Coronary artery (tissue), 2 donors: ENCODE measurements around the gene SAMHD1.

ENCODE experiments used
- DNase-seq: peaks from one replicate; pipeline ENCODE4 v3.0.0-alpha.2; 2017; ENCODE audit warnings: low spot score
- H3K27ac ChIP-seq, 2 donors: fragments of 200-600 bp; sonication (generic); one replicate each; pipeline ENCODE4 v1.5.1; 2016 to 2019
- H3K4me3 ChIP-seq: fragments of 200-600 bp; sonication (generic); 2 replicates; pipeline ENCODE4 v1.5.1; 2016; ENCODE audit warnings: mild to moderate bottlenecking, moderate library complexity
- TF ChIP-seq, protein P1 (sequence below): fragments of 200-600 bp; sonication (generic); IDR thresholded peaks from one replicate; pipeline ENCODE4 v1.5.1; 2019; ENCODE audit warnings: antibody characterized with exemption

Gene SAMHD1

DNA sequence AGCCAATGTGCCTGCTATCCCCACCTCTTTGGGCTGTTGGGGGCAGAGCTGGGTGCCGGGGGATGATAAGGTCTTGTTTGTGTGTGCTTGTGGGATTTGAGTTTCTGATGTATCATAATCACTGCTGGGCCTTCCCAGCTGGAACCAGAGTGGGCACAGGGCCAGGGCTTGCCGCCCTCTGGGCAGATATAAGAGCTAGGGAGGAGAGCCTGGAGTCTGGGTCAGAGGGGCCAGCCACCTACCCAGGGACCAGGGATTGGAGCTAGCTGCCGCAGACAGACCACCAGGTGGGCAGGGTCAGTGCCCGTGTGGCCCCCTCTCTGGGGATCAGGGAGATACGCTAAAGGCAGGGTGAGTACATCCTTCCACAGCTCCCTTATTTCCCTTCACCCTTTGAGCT, 78.7 kb downstream of the SAMHD1 start:
- Histone ChIP-seq H3K27ac (no peak overlapping the region), H3K4me3 (no peak overlapping the region)
- TF ChIP-seq, protein P1, sequence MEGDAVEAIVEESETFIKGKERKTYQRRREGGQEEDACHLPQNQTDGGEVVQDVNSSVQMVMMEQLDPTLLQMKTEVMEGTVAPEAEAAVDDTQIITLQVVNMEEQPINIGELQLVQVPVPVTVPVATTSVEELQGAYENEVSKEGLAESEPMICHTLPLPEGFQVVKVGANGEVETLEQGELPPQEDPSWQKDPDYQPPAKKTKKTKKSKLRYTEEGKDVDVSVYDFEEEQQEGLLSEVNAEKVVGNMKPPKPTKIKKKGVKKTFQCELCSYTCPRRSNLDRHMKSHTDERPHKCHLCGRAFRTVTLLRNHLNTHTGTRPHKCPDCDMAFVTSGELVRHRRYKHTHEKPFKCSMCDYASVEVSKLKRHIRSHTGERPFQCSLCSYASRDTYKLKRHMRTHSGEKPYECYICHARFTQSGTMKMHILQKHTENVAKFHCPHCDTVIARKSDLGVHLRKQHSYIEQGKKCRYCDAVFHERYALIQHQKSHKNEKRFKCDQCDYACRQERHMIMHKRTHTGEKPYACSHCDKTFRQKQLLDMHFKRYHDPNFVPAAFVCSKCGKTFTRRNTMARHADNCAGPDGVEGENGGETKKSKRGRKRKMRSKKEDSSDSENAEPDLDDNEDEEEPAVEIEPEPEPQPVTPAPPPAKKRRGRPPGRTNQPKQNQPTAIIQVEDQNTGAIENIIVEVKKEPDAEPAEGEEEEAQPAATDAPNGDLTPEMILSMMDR = no peak
- DNase-seq = no peak

DNA sequence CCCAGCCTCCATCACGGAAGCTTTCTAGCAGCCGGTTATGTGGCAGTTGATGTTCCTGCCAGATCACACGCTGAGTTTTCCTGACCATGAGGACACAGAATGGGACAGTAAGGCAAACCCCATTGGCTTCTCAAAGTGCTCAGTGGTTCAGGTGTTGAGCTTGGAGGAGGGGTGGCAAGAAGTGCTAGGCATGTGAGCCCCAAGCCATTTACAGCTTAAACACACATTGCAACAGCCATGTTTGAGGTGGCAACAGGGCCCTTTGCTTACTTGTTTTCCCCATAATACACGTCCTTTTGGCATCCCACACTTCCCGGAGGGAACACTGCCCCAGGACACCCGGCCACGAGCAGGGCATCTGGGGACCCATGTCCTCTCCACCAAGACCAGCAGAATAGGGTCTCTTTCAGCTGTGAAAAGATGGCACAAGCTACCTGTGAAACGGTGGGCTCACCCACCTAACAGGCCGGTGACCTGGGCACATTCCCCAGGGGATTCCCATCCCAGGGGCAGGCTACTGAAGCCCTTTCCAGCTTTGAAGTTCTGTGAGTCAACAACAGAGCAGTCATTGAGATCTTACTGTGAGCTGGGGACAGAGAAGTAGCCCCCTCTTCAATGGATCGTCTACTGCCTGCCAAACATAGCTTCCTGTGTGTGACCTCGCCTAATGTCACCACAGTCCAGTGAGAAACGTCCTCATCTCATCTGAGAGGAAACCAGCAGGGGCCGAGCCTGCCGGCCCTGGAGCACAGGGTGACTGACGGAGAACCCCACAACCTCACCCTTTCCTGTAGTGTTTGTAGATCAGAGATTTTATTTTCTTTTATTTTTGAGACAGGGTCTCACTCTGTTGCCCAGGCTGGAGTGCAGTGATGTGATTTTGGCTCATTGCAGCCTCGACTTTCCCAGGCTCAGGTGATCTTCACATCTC, 79.6 kb downstream of the SAMHD1 start:
- DNase-seq = no peak
- no peak overlapping the region for H3K27ac ChIP-seq
- TF ChIP-seq, protein P1 = no peak
- H3K4me3 ChIP-seq = no peak overlapping the region

DNA sequence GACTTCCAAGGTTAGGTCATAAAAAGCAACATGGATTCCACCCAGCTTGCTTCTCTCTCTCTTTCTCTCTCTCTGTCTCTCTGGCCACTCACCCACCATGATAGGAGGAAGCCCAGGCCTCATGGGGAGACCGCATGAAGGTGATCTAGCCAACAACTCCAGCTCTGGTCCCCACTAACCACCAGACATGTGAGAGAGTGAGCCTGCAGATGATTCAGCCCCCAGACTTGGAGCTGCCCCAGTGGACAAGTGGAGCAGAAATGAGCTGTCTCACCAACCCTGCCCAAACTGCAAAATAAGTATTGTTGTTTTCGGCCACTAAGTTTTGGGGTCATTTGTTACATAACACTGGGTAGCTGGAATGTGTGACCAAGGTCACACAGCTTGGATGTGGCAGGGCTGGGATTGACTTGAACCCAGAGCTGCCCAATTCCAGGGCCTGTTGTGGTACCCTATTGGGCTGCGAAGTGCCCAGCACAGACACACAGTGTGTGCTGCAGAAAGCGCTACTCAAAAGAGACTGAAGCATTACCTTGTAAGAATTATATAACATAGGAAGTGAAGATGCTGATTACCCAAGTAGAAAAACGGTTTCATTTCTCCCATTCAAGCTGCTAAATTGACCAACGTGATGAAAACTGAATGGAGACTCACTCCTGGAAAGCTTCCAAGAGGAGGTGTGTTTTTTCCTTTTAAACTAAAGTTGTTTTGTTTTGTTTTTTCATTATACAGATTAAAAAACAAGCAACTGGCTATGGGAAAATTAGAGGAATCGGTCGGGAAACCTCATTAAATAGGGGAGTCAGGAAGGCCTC, 84.6 kb downstream of the SAMHD1 start:
- TF ChIP-seq, protein P1 = no peak
- no peak for DNase-seq
- peak overlapping the region in 1 of 2 donors; percentile 35 for H3K27ac ChIP-seq
- H3K4me3 ChIP-seq = no peak overlapping the region

DNA sequence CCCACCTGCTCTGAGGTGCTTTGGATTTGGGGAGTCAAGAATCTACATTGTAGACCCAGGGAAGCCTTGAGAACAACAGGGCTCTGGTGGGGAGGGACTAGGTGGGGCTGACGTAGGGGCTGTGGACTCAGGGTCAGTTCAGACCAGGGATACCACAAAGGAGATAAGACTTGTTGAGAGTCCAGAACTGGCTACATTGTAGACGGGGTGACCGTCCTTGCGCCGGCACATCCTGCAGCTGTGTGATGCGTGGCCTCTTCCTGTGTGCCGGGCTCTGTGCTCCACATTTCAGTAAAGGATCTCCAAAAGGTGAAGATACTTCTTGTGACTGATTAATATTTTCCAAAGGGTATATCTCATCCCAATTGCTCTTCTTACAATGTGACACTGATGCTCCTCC, 85.3 kb downstream of the SAMHD1 start:
- Histone ChIP-seq H3K4me3 (no peak overlapping the region), H3K27ac (peak overlapping the region in 1 of 2 donors; percentile 19)
- TF ChIP-seq, protein P1 = no peak
- DNase-seq = no peak

DNA sequence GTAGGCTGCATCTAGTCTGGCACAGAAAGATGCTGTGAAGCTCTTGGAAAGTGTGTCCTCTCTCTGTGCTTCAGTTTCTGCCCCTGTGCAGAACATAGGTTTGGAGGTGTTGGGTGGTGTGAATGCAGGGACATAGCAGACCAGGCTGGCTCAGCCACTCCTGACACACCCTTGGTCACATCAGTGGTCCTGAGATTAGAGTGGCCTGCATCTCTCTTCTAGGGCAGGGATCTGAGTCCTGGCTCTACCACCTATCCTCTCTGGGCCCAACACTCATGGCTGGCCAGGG, 85.7 kb downstream of the SAMHD1 start:
- TF ChIP-seq, protein P1 = no peak
- no peak overlapping the region for H3K4me3 ChIP-seq
- no peak for DNase-seq
- H3K27ac ChIP-seq = peak overlapping the region in 1 of 2 donors; percentile 19

DNA sequence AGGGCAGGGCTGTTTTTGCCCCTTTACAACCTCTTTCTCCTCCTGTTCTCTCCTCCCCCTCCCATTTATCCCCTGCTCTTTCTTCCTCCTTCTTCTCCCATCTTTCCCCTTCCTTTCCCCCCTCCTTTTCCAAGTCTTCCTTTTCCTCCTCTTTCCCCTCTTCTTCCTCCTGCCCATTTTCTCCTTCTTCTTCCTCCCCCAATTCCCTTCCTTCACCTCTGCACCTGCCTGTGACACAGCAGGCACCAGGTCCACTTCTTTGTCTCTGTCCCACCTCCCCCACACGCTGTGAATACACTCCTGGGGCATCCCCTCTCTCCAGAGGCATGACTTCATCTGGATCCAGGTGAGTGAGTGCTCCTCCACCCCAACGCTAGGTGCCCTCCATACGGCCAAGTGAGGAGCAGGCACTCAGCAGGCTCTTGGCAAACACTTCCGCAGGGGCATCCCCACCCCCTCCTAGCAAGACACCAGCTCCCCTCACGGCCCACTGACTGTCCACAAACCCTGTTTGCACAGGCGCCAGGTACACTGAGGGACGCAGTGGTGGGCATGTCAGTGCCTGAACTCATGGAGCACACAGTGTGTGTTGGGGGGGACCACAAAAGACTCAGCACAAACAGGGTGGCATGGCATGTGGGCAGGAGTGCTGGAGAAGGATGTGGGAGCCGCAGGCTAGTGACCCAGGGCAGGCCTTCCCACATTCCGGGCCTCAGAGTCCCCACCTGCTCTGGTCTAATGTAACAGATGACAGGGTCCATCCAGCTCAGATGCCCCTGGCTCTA, 86.2 kb downstream of the SAMHD1 start:
- no peak for DNase-seq
- TF ChIP-seq, protein P1 = no peak
- peak overlapping the region; percentile 5 to 72 for H3K27ac ChIP-seq
- no peak overlapping the region for H3K4me3 ChIP-seq
